Gastrocnemius medialis (tissue), 4 donors: ENCODE results near the gene SSX4B.

ENCODE experiments used
- CTCF ChIP-seq, 5 experiments: fragments of 450-650 bp in 3 of 5; fragments of 200-600 bp in 2 of 5; sonication (generic) in 2 of 5; IDR thresholded peaks in 4 of 5; conservative IDR thresholded peaks in 1 of 5; 1 replicate in 4 of 5; 2 replicates in 1 of 5; pipeline ENCODE4 v1.5.1; 2016 to 2019; ENCODE audit warnings: antibody characterized with exemption in 5 of 5, mild to moderate bottlenecking in 3 of 5, moderate library complexity in 3 of 5
- POLR2A ChIP-seq, 2 donors: fragments of 450-650 bp; IDR thresholded peaks; one replicate each; pipeline ENCODE4 v1.6.1; 2017; ENCODE audit warnings: antibody characterized with exemption in 2 of 2, mild to moderate bottlenecking in 2 of 2, moderate library complexity in 2 of 2

GRCh38 chrX:48459483-48459882 lies 47.7 kb upstream of the SSX4B start:
- TF ChIP-seq CTCF (IDR thresholded peaks at IDR 0.05 in 4 of 5, conservative IDR thresholded peaks at IDR 0.05 in 1 of 5) (no peak), POLR2A (IDR thresholded peaks at IDR 0.05) (no peak)
